H9 (cell line): ENCODE data around the gene SH3PXD2B. TPM values are rescaled to one million over a fixed set of nuclear protein-coding genes. Genes with fewer than 3 reads are reported as not detected.
"Not testable (repeated sequence)": the region's sequence is repeated elsewhere in the genome, so short reads cannot be mapped to it uniquely, and the experiment has no call there.

Source experiments
- DNase-seq: peaks from one replicate; pipeline ENCODE4 v3.0.0-alpha.2; 2017
- H2AFZ ChIP-seq: one replicate; pipeline ENCODE4 v1.6.1; 2013; ENCODE audit warnings: mild to moderate bottlenecking, low read length, control low read depth, moderate library complexity
- H2AK5ac ChIP-seq: 2 replicates; pipeline ENCODE4 v1.6.1; 2013; ENCODE audit warnings: low read length, control low read depth, mixed read lengths; ENCODE audit not compliant: insufficient read length
- H2BK120ac ChIP-seq: one replicate; pipeline ENCODE4 v1.6.1; 2013; ENCODE audit warnings: low read depth, mild to moderate bottlenecking, low read length, control low read depth, inconsistent platforms; ENCODE audit not compliant: poor library complexity, severe bottlenecking
- H2BK12ac ChIP-seq: 2 replicates; pipeline ENCODE4 v1.6.1; 2013; ENCODE audit warnings: low read length, control low read depth, mixed read lengths, low read depth; ENCODE audit not compliant: insufficient read length
- H2BK15ac ChIP-seq: 2 replicates; pipeline ENCODE4 v1.6.1; 2013; ENCODE audit warnings: low read depth, low read length, control low read depth
- H2BK20ac ChIP-seq: one replicate; pipeline ENCODE4 v1.6.1; 2013; ENCODE audit warnings: low read depth, mild to moderate bottlenecking, low read length, control low read depth, inconsistent platforms; ENCODE audit not compliant: poor library complexity, severe bottlenecking
- H2BK5ac ChIP-seq: 2 replicates; pipeline ENCODE4 v1.6.1; 2013; ENCODE audit warnings: low read length, control low read depth, mixed read lengths; ENCODE audit not compliant: insufficient read length
- H3K14ac ChIP-seq: 2 replicates; pipeline ENCODE4 v1.6.1; 2013; ENCODE audit warnings: low read length, control low read depth; ENCODE audit not compliant: insufficient read depth
- H3K18ac ChIP-seq: 2 replicates; pipeline ENCODE4 v1.6.1; 2013; ENCODE audit warnings: low read depth, mild to moderate bottlenecking, mixed read lengths, low read length, control low read depth; ENCODE audit not compliant: insufficient read length
- H3K23ac ChIP-seq: 2 replicates; pipeline ENCODE4 v1.6.1; 2013; ENCODE audit warnings: low read length, control low read depth, mixed read lengths, low read depth; ENCODE audit not compliant: insufficient read length
- H3K23me2 ChIP-seq: 2 replicates; pipeline ENCODE4 v1.6.1; 2013; ENCODE audit warnings: low read depth, mild to moderate bottlenecking, mixed read lengths, low read length, control low read depth; ENCODE audit not compliant: insufficient read length, poor library complexity, severe bottlenecking
- H3K27ac ChIP-seq: 2 replicates; pipeline ENCODE4 v1.5.1; 2013; ENCODE audit warnings: low read length, control low read depth, mixed read lengths, low read depth; ENCODE audit not compliant: insufficient read length
- H3K27me3 ChIP-seq: 2 replicates; pipeline ENCODE4 v1.6.1; 2013; ENCODE audit warnings: low read length, control low read depth, inconsistent platforms; ENCODE audit not compliant: insufficient read depth
- H3K4ac ChIP-seq: 2 replicates; pipeline ENCODE4 v1.6.1; 2013; ENCODE audit warnings: low read depth, mild to moderate bottlenecking, control low read depth, inconsistent platforms, low read length, moderate library complexity
- H3K4me1 ChIP-seq: 2 replicates; pipeline ENCODE4 v1.6.1; 2013; ENCODE audit warnings: low read length, control low read depth, inconsistent platforms; ENCODE audit not compliant: insufficient read depth
- H3K4me2 ChIP-seq: 2 replicates; pipeline ENCODE4 v1.6.1; 2013; ENCODE audit warnings: low read length, control low read depth, mixed read lengths; ENCODE audit not compliant: insufficient read length, insufficient read depth
- H3K56ac ChIP-seq: 2 replicates; pipeline ENCODE4 v1.6.1; 2013; ENCODE audit warnings: low read depth, mild to moderate bottlenecking, mixed read lengths, low read length, control low read depth; ENCODE audit not compliant: insufficient read length
- H3K79me1 ChIP-seq: 2 replicates; pipeline ENCODE4 v1.6.1; 2013; ENCODE audit warnings: low read depth, mild to moderate bottlenecking, moderate library complexity, low read length, control low read depth, inconsistent platforms; ENCODE audit not compliant: insufficient read depth, poor library complexity, severe bottlenecking
- H3K79me2 ChIP-seq: 2 replicates; pipeline ENCODE4 v1.6.1; 2013; ENCODE audit warnings: low read length, control low read depth, inconsistent platforms; ENCODE audit not compliant: insufficient read depth
- H3K9ac ChIP-seq: 2 replicates; pipeline ENCODE4 v1.6.1; 2013; ENCODE audit warnings: low read length, control low read depth, mixed read lengths; ENCODE audit not compliant: insufficient read length; ENCODE audit errors: extremely low read depth
- H3K9me3 ChIP-seq: one replicate; pipeline ENCODE4 v1.6.1; 2013; ENCODE audit warnings: low read depth, low read length, inconsistent platforms; ENCODE audit not compliant: control insufficient read depth
- H3T11ph ChIP-seq: one replicate; pipeline ENCODE4 v1.6.1; 2013; ENCODE audit warnings: mild to moderate bottlenecking, low read length, control low read depth, inconsistent platforms
- H4K20me1 ChIP-seq: one replicate; pipeline ENCODE4 v1.6.1; 2013; ENCODE audit not compliant: control insufficient read depth, insufficient read length, insufficient read depth
- H4K5ac ChIP-seq: 2 replicates; pipeline ENCODE4 v1.6.1; 2013; ENCODE audit warnings: low read depth, mild to moderate bottlenecking, mixed read lengths, low read length, control low read depth; ENCODE audit not compliant: insufficient read length
- H4K8ac ChIP-seq: replicated peaks from 2 replicates; pipeline ENCODE4 v1.6.1; 2013; ENCODE audit warnings: low read length, control low read depth, mixed read lengths, low read depth; ENCODE audit not compliant: insufficient read length
- H4K91ac ChIP-seq: 2 replicates; pipeline ENCODE4 v1.6.1; 2013; ENCODE audit warnings: low read depth, mild to moderate bottlenecking, moderate library complexity, mixed read lengths, low read length, control low read depth; ENCODE audit not compliant: insufficient read length
- H3K27ac Mint-ChIP-seq, 3 experiments: 2 replicates in 2 of 3; 3 replicates in 1 of 3; pipeline ENCODE4 v1.8.0; 2020 to 2021; ENCODE audit warnings: mixed read lengths in 3 of 3, mild to moderate bottlenecking in 1 of 3, moderate library complexity in 1 of 3
- H3K27me3 Mint-ChIP-seq: 2 replicates; pipeline ENCODE4 v1.8.0; 2021; ENCODE audit warnings: low read depth, mild to moderate bottlenecking, moderate library complexity, mixed read lengths
- H3K36me3 Mint-ChIP-seq, 3 experiments: 2 replicates in 2 of 3; 3 replicates in 1 of 3; pipeline ENCODE4 v1.8.0; 2020 to 2021; ENCODE audit warnings: low read depth in 3 of 3, mixed read lengths in 3 of 3; ENCODE audit not compliant: insufficient read depth in 1 of 3
- H3K4me1 Mint-ChIP-seq, 2 experiments: 2 replicates each; pipeline ENCODE4 v1.8.0; 2020; ENCODE audit warnings: mixed read lengths in 2 of 2
- H3K4me3 Mint-ChIP-seq, 2 experiments: 2 replicates in 1 of 2; 3 replicates in 1 of 2; pipeline ENCODE4 v1.8.0; 2020 to 2021; ENCODE audit warnings: mild to moderate bottlenecking in 2 of 2, mixed read lengths in 2 of 2, moderate library complexity in 1 of 2
- H3K9me3 Mint-ChIP-seq, 2 experiments: 2 replicates in 1 of 2; 3 replicates in 1 of 2; pipeline ENCODE4 v1.8.0; 2020; ENCODE audit warnings: mild to moderate bottlenecking in 2 of 2, mixed read lengths in 2 of 2, moderate library complexity in 1 of 2
- WGBS: extraction: QIAGEN DNeasy Blood & Tissue Kit; methylation state at CpG from one replicate; pipeline ENCODE4 v1.1.7; 2013; ENCODE audit warnings: missing lambda C conversion rate, low lambda C conversion rate, mixed read lengths; ENCODE audit not compliant: insufficient read length; ENCODE audit errors: extremely low coverage; 5-methylcytosine and 5-hydroxymethylcytosine counted together
- total RNA-seq: library from RNA; stranded (reverse); gene quantifications from 2 replicates; pipeline ENCODE4 v1.2.1, GENCODE V29; 2021
- TF ChIP-seq, protein P1 (sequence below): fragments of 200-600 bp; sonication (generic); conservative IDR thresholded peaks from 3 replicates; pipeline ENCODE4 v1.8.0; 2021; ENCODE audit warnings: antibody characterized with exemption, mild to moderate bottlenecking

SH3PXD2B gene
- total RNA-seq, 1 experiment from 2014 or later = 49.0 TPM

DNA sequence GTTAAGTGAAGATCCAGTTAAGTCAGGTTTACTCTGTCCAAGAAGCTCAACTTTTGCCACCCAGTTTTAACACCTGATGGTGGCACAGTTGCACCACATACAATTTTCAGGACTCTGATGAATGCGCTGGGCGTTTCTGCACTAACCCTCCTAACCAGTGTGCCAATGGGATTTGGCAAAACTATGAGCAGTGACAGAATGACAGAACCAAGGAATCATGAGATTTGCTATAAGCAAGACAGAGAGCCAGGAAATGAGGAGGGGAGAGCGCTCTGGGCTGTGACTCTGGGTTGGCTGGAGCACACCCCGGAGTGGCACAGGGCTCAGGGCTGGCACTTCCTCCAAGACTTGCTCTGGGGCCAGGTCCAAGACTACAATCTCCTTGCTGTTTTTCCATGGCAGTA lies 84.1 kb downstream of the SH3PXD2B start:
- H2BK20ac ChIP-seq = no peak overlapping the region
- no peak overlapping the region for H4K5ac ChIP-seq
- DNase-seq = no peak
- H4K20me1 ChIP-seq = no peaks in the 10 kb centered on the region
- H3K27ac Mint-ChIP-seq = no peak overlapping the region
- H3K27me3 ChIP-seq = no peaks in the 10 kb centered on the region
- H3K23ac ChIP-seq = no peak overlapping the region
- H3K4me2 ChIP-seq = no peak overlapping the region
- no peak overlapping the region for H3K9ac ChIP-seq
- no peaks in the 10 kb centered on the region for H3K27me3 Mint-ChIP-seq
- H3K79me1 ChIP-seq = no peaks in the 10 kb centered on the region
- H4K91ac ChIP-seq = no peak overlapping the region
- no peaks in the 10 kb centered on the region for H3K4me1 ChIP-seq
- no peak overlapping the region for H2BK15ac ChIP-seq
- TF ChIP-seq, protein P1, sequence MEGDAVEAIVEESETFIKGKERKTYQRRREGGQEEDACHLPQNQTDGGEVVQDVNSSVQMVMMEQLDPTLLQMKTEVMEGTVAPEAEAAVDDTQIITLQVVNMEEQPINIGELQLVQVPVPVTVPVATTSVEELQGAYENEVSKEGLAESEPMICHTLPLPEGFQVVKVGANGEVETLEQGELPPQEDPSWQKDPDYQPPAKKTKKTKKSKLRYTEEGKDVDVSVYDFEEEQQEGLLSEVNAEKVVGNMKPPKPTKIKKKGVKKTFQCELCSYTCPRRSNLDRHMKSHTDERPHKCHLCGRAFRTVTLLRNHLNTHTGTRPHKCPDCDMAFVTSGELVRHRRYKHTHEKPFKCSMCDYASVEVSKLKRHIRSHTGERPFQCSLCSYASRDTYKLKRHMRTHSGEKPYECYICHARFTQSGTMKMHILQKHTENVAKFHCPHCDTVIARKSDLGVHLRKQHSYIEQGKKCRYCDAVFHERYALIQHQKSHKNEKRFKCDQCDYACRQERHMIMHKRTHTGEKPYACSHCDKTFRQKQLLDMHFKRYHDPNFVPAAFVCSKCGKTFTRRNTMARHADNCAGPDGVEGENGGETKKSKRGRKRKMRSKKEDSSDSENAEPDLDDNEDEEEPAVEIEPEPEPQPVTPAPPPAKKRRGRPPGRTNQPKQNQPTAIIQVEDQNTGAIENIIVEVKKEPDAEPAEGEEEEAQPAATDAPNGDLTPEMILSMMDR = no peak
- peaks cover 0 to under 1% of the 10 kb centered on the region in 2 experiments; a peak in 1 of 4 replicates for H3K4me1 Mint-ChIP-seq
- H2BK120ac ChIP-seq = no peak overlapping the region
- H3K18ac ChIP-seq = no peak overlapping the region
- H3K56ac ChIP-seq = no peak overlapping the region
- H2AK5ac ChIP-seq = no peak overlapping the region
- H2BK12ac ChIP-seq = no peak overlapping the region
- WGBS = no CpG with 5 or more reads among the region's 4 CpGs
- H2BK5ac ChIP-seq = no peak overlapping the region
- H3K4me3 Mint-ChIP-seq = no peak overlapping the region
- no peak overlapping the region for H3K27ac ChIP-seq
- H3K36me3 Mint-ChIP-seq = peaks cover 41 to 66% (median 54%) of the 10 kb centered on the region in 3 experiments
- no peak overlapping the region for H3K4ac ChIP-seq
- H3K79me2 ChIP-seq = no peaks in the 10 kb centered on the region
- no peak overlapping the region for H3K14ac ChIP-seq
- H3K9me3 Mint-ChIP-seq = peaks cover 16% of the 10 kb centered on the region in 2 experiments
- no peaks in the 10 kb centered on the region for H3K23me2 ChIP-seq
- no peak overlapping the region for H3T11ph ChIP-seq
- no peak overlapping the region for H2AFZ ChIP-seq
- peaks cover 7% of the 10 kb centered on the region for H3K9me3 ChIP-seq
- no peak overlapping the region for H4K8ac ChIP-seq

DNA sequence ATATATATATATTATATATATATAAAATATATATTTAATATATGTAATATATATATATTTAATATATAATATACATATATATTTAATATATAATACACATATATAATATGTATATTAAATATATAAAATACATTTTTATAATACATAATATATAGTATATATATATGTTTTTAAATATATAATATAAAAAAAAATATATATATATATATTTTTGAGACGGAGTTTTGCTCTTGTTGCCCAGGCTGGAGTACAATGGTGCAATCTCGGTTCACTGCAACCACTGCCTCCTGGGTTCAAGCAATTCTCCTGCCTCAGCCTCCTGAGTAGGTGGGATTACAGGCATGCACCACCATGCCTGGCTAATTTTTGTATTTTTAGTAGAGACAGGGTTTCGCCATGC lies 85.6 kb downstream of the SH3PXD2B start:
- not testable (repeated sequence) for H3K4me1 Mint-ChIP-seq, DNase-seq, H2BK20ac ChIP-seq, H3K79me2 ChIP-seq, H3K79me1 ChIP-seq, H3K27me3 ChIP-seq, H2BK12ac ChIP-seq, H4K20me1 ChIP-seq, H3K27ac ChIP-seq, H4K91ac ChIP-seq, H3K56ac ChIP-seq, H3K27me3 Mint-ChIP-seq, H3K27ac Mint-ChIP-seq, H3K4me3 Mint-ChIP-seq, H3K23ac ChIP-seq, H3K9ac ChIP-seq, H3T11ph ChIP-seq, H4K5ac ChIP-seq, H3K14ac ChIP-seq, H2AK5ac ChIP-seq, H3K18ac ChIP-seq, H3K4me2 ChIP-seq, H3K23me2 ChIP-seq, H4K8ac ChIP-seq, H2BK15ac ChIP-seq, H2AFZ ChIP-seq, H3K4ac ChIP-seq, H2BK5ac ChIP-seq, H3K4me1 ChIP-seq, H3K9me3 ChIP-seq, H2BK120ac ChIP-seq
- peaks cover 16% of the 10 kb centered on the region in 2 experiments for H3K9me3 Mint-ChIP-seq
- WGBS = no CpG with 5 or more reads among the region's 3 CpGs
- peaks cover 36 to 57% (median 53%) of the 10 kb centered on the region in 3 experiments for H3K36me3 Mint-ChIP-seq
